ENCODE results near the gene QRICH1. TPM values are rescaled to one million over a fixed set of nuclear protein-coding genes. Genes with fewer than 3 reads are reported as not detected.

QRICH1 gene
- total RNA-seq, 1 experiment from 2014 or later, result 151 TPM

DNA sequence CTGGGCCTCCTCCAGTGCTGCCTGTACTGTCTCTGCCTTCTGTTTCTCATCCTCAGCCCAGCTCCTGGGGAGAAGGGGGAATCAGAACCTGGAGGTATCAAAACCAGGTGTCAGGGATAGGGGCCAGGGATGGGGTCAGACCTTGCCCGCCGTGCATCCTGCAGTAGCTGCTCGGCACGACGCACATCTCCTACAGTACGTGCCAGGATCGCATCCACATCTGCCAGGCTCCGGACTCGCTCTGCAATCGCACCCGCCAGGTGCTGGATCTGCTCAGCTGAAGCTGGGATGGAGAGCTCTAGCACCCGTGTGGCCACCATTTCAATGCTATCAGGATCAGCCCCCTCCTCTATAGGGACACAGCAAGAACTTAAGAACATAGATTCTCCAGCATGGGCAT lies 28.2 kb upstream of the QRICH1 start:
- H4K5ac ChIP-seq (ENCODE audit: insufficient read length, low read depth, low read length), result no peak overlapping the region
- H4K20me1 ChIP-seq (ENCODE audit: control insufficient read depth, insufficient read depth, insufficient read length), result peaks cover 2% of the 10 kb centered on the region
- H3K18ac ChIP-seq (ENCODE audit: insufficient read length, low read depth, low read length), result no peak overlapping the region
- H3K9ac ChIP-seq (ENCODE audit: extremely low read depth, insufficient read length, low read length), result no peak overlapping the region
- 0 out of 2 replicates have a peak, but pooled peaks cover 2% of the 10 kb centered on the region for H3K4me1 ChIP-seq (ENCODE audit: insufficient read depth, low read length)
- Mint-ChIP-seq H3K4me1 (peaks cover 4% of the 10 kb centered on the region in 2 experiments; a peak in 3 of 4 replicates), H3K4me3 (peak overlapping the region; percentile 15 to 91; a peak in 4 of 5 replicates), H3K27ac (peak overlapping the region in 2 of 3 experiments; percentile 49 to 94; a peak in 4 of 7 replicates), H3K9me3 (no peaks in the 10 kb centered on the region), H3K36me3 (ENCODE audit: insufficient read depth in 1 of 3, low read depth in 3 of 3) (peaks cover 7 to 47% (median 37%) of the 10 kb centered on the region in 3 experiments; a peak in 6 of 7 replicates), H3K27me3 (ENCODE audit: low read depth) (no peaks in the 10 kb centered on the region; the same call in 1 of the 2 replicates)
- peaks cover 5% of the 10 kb centered on the region for H3K23me2 ChIP-seq (ENCODE audit: insufficient read length, low read depth, low read length, poor library complexity, severe bottlenecking)
- H3T11ph ChIP-seq (ENCODE audit: low read length), result no peak overlapping the region
- H2BK12ac ChIP-seq (ENCODE audit: insufficient read length, low read depth, low read length), result no peak overlapping the region
- TF ChIP-seq, protein P1, sequence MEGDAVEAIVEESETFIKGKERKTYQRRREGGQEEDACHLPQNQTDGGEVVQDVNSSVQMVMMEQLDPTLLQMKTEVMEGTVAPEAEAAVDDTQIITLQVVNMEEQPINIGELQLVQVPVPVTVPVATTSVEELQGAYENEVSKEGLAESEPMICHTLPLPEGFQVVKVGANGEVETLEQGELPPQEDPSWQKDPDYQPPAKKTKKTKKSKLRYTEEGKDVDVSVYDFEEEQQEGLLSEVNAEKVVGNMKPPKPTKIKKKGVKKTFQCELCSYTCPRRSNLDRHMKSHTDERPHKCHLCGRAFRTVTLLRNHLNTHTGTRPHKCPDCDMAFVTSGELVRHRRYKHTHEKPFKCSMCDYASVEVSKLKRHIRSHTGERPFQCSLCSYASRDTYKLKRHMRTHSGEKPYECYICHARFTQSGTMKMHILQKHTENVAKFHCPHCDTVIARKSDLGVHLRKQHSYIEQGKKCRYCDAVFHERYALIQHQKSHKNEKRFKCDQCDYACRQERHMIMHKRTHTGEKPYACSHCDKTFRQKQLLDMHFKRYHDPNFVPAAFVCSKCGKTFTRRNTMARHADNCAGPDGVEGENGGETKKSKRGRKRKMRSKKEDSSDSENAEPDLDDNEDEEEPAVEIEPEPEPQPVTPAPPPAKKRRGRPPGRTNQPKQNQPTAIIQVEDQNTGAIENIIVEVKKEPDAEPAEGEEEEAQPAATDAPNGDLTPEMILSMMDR (conservative IDR thresholded peaks at IDR 0.05), result no peak
- no peak overlapping the region for H2BK20ac ChIP-seq (ENCODE audit: low read depth, low read length, poor library complexity, severe bottlenecking)
- no peak overlapping the region for H4K91ac ChIP-seq (ENCODE audit: insufficient read length, low read depth, low read length)
- H3K9me3 ChIP-seq (ENCODE audit: control insufficient read depth, low read depth, low read length), result no peaks in the 10 kb centered on the region
- no peak overlapping the region for H2BK120ac ChIP-seq (ENCODE audit: low read depth, low read length, poor library complexity, severe bottlenecking)
- H3K27ac ChIP-seq (ENCODE audit: insufficient read length, low read depth, low read length), result no peak overlapping the region
- no peak overlapping the region for H2BK15ac ChIP-seq (ENCODE audit: low read depth, low read length)
- H3K79me1 ChIP-seq (ENCODE audit: insufficient read depth, low read depth, low read length, poor library complexity, severe bottlenecking), result peaks cover 4% of the 10 kb centered on the region
- H3K4me2 ChIP-seq (ENCODE audit: insufficient read depth, insufficient read length, low read length), result no peak overlapping the region
- DNase-seq, result no peak
- H3K79me2 ChIP-seq (ENCODE audit: insufficient read depth, low read length), result no peaks in the 10 kb centered on the region; the same call in 1 of the 2 replicates
- H2AFZ ChIP-seq (ENCODE audit: low read length), result no peak overlapping the region
- H3K14ac ChIP-seq (ENCODE audit: insufficient read depth, low read length), result no peak overlapping the region
- no peak overlapping the region for H2AK5ac ChIP-seq (ENCODE audit: insufficient read length, low read length)
- H3K23ac ChIP-seq (ENCODE audit: insufficient read length, low read depth, low read length), result no peak overlapping the region
- H3K27me3 ChIP-seq (ENCODE audit: insufficient read depth, low read length), result no peaks in the 10 kb centered on the region
- WGBS (ENCODE audit: extremely low coverage, insufficient read length, low lambda C conversion rate), result no CpG with 5 or more reads among the region's 12 CpGs
- no peak overlapping the region for H4K8ac ChIP-seq (replicated peaks; ENCODE audit: insufficient read length, low read depth, low read length)
- H3K56ac ChIP-seq (ENCODE audit: insufficient read length, low read depth, low read length), result no peak overlapping the region
- H2BK5ac ChIP-seq (ENCODE audit: insufficient read length, low read length), result no peak overlapping the region
- no peak overlapping the region for H3K4ac ChIP-seq (ENCODE audit: low read depth, low read length)
